Astrocyte of the hippocampus (primary cell): ENCODE results near the gene CYP24A1.
A peak's percentile ranks its signal among the peaks of the same experiment; 100 is the strongest.

Experiments used
- DNase-seq: peaks from one replicate; pipeline ENCODE4 v3.0.0; 2011; ENCODE audit warnings: low read depth, low spot score

CYP24A1 gene

DNA sequence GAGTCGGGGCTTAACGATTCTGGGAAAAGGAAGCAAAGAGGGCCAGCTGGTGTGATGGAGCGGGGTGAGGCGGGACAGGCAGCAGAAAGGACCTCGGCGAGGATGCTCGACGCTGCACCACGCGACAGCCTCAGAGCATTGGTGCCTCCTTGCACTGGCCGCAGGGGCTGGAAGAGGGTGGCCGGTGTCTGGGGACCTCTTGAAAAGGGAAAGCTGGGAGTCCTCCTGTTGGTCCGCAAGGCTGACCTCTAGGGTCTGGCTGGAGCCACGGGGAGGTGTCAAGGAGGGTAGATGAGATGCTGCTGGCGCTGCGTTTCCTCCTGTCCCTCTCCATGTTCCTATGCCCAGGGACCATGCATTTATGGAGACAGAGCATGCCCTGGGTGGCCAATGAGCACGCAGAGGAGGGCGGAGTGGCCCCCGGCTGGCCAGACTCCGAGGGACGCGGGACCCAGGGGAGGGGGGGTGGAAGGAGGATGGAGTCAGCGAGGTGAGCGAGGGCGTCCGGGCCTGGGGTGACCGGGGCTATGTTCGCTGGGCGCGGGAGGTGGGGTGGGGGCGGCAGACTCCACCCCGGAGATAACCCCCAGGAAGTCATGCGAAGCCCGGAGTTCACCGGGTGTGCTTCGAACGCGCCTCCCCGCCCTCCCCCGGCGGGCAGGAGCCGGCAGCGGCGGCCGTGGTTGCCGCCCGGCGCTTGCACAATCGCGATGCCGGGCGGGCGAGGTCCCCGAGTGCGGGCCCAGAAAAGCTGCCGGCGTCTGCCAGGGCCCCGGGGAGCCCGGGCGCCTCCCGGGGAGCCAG lies at the start of gene CYP24A1:
Gene CYP24A1 (minus strand): TSS at position 334 of the 804 bp plus-strand sequence. CDS start 407 bp downstream, outside the sequence.
- DNase-seq: peak; percentile 41

DNA sequence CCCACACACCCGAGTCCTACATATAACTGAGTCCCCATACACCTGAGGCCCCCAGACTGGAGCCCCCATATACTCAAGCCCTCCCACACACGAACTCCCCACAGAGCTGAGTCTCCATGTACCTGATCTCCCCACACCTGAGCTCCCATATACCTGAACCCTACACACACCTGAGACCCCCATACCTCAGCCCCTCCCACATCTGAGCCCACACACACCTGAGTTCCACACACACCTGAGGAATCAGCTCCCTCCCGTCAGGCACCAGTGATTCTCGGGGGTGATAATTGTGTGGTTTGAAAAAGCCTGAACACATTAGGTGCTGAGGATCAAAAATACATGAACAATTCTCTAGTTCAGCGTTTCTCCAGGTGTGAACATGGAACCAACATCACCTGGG lies 49.5 kb upstream of the CYP24A1 start:
- DNase-seq: no peak

DNA sequence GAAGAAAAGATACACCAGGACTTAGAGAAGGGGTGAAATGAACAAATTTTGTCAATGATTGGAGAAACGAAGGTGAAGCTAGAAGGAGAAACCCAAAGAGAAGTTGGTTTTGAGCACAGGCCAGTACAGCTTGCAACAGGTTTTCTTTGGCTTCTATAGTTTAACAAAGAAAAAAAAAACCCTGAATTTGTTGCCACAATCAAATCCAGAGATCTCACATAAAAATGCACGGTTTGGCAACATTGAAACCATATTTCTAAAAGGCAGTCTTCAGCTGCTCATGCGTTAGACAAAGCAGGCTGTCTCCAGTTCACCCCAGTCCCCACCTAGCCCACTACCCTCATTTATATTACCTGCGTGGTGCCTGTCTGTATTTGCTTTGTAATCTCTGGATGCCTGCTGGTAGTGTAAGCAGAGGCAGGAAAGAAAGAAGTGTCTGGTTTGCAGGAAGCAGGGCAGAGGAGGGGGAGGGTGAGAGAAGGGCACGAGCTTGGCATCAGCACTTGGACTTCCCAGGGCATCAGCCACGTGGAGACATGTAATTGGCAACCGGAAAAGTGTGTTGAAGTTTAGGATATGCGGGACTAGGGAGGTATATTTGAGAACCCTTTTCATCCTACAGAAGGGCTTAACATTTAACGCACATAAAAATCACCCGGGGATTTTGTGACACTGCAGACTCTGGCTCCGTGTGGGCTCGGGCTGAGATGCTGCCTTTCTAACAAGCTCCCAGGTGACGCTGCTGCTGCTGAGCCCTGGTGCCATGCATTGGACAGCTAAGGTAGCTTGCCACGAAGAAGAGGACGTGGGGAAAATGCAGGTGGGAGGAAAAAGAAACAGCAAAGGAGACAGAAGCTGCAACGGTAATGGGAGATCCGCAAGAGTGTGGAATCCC lies 48.5 kb upstream of the CYP24A1 start:
- peak; percentile 18 for DNase-seq

DNA sequence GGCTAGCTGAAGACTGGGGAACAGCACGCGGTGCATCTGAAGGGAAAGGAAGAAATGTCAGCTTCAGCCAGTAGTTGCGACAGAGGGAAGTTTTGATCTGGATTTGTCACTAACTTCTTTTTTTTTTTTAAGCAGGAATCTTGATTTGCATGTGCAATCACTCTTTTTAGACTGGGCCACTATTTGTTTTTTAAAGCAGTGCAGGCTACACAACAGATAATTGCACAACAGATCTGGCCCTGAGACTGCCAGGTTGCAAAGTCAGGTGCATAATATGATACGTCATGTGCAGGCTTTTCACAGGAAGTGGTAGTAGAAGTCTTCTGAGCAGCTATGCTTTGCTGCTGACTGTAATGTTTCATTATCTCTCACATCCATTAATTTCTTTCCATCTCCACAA lies 47.6 kb upstream of the CYP24A1 start:
- DNase-seq: no peak

DNA sequence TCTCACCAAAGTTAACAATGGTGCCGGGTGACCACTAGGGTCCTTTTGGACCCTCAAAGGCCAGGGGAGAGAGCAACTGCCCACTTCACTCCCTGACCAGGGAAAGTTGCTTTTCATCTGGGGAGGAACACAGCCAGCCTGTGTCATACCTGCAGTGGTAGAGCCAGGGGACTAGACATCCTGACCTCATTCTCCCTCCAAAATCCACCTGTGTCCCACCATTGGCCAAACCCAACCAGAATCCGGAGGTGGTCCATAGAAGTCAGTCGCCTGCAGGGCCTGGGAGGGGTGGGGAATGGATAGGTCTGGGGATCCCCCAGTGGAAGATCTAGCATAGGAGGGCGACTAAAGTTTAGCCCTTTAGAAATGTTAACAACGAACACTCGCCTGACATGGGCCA lies 46.9 kb upstream of the CYP24A1 start:
- DNase-seq: no peak

DNA sequence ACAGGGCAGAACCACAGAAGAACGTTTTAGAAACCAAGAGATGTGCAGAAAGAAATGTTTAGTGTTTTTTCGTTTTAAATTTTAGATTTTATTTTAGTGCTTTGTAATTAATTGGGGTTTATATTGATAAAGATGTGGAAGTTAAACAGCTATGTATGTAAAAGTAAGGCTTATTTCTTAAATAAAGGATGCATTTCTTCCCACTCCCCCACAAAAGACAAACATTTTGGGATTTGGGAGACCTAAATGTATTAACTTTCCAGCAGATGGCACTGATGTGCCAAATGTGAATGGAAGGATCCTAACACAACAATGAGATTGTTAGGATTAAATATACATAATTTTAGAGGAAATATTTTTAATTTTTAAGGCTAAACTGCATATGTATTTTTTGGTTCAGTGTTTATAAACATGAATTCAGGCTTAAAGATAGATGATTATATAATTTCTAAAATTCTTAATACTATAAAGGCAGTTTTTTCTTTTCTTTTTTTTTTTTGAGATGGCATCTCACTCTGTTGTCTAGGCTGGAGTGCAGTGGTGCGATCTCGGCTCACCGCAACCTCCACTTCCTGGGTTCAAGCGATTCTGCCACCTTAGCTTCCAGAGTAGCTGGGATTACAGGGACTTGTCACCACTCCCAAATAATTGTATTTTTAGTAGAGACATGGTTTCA lies 46.1 kb upstream of the CYP24A1 start:
- peak; percentile 65 for DNase-seq

DNA sequence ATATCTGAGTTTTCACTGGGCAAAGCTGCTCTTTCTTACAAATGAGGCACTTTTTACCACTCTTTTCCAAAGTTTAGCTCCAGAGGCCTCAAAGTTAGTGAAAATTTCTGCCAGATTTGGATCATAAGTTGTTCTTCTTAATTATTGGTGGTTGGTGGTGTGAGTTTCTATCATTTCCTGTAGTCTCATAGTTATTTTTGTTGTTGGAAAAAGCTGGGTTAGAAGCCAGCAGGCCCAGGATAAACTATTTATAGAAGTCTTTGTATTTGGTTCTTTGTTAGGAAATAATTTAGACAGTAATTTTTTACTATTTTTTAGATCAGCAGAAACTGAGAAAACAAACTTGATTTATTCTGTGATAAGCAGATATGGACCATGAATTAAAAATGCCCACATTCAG lies 44.7 kb upstream of the CYP24A1 start:
- DNase-seq: no peak

DNA sequence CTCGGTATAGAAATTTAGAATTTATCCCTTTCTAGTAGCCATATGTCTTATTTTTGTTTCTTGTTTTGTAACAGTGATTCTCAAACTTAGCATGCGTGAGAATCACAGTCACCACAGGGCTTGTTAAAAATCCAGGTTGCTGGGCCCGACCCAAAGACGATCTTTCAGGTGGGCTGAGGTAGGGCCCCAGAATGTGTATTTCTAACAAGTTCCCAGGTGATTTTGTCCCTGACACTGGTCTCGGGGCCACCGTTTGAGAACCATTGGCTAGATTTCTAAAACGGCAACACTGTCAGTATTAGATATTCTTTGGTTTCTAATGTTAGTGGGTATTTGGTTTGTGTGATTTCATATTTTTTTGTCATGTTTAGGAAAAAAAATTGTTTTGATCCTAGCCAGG lies 44.0 kb upstream of the CYP24A1 start:
- no peak for DNase-seq

DNA sequence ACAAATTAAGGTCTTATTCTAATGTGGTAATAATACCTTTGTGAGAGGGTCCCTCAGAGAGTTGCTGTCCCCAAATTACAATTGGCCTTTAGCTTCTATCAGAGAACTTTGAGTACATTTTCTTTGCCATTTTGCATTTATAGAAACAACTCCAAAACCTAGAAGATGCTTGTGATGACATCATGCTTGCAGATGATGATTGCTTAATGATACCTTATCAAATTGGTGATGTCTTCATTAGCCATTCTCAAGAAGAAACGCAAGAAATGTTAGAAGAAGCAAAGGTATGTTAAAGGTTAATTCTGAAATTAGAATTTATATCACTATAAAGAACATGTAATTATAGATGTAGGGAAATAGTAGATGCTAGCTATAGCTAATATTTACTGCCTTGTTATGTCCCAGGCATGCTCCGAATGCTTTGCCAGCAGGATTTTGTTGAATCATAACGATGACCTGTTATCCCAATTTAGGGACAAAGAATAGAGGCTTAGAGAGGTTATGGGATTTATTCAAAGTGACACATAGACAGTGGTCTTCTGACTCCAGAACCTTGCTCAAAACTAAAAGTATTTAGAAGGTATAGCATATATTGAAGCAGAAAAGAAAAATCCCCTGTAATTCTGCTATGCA lies 41.5 kb upstream of the CYP24A1 start:
- DNase-seq: no peak

DNA sequence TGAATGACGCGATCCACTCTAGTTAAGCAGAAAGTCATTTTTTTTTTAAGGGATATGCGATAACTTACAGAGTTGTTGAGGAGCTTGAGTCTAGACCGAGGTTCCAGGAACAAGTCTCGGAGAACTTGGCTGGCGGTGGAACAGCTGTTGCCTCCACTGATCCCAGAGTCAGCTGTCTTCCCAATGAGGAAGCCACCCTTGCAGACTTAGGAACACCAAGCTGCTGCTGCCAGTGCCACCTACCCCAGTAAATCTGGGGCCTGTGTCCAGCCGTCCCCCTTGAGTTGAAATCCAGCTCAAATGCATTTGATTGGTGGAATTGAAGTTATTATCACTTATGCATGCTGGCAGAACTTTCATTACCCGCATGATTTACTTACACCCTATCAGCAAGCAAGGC lies 40.8 kb upstream of the CYP24A1 start:
- DNase-seq: no peak

DNA sequence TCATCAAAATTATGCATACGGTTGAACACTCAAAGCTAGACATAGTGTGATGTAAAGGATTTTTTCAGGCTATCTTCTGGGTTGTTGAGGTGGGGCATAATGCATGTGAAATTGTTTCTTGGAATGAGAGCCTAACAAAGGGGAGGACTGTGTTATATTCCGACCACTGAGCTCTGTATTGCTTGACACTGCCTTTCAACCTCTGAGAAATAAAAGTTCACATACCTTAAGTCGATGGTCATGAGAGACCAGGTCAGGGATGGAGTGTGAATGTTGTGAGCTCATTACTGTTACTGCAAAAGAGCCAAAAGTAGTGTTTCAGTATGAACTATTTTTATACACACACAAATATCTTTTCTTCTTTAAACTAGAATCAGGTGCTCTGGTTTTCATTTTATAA lies 39.1 kb upstream of the CYP24A1 start:
- no peak for DNase-seq

DNA sequence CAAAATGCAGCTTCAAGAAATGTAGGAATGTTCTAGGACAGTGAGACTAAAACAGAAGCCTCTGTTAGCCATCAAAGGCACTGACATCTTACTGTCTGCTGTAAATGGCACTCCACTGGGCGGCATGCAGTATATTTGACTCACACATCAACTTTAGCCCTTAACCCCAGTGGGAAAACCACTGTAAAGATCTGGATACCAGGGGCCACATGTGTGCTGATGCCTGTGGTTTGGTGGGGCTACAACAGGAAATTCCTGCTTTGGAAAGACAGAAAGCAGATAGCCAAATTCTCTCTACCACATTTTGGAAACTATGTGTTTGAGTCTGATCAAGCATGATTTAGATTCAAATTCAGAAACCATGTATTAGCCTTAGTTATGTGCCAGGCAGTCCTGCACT lies 38.4 kb upstream of the CYP24A1 start:
- DNase-seq: peak; percentile 62

DNA sequence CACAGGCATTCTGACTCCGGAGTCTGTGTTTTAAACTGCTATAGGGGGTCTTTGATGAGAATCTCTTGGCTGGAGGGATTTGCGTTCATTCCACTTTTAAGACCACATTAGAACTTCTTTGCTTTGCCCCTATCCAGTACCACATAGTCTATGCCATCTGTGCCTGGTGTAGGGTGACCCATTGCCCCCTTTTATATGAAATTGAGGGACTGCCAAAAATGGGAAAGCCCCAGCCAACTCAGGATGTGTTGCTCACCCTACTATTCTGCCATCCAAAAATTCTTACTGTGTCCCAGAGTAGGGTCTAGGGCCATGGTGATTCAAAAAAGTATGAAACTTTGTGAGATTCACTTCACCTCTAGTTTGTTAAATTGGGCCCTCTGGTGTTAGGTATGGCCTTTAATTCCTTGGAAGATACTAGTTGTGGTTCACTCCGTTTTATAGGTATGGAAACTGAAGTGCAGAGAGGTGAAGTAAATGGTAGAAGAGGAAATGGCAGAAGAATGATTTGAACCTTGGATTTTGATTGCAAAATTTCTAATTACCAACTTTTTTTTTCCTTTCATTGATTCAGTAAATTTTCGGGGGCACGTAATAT lies 35.5 kb upstream of the CYP24A1 start:
- DNase-seq: no peak

DNA sequence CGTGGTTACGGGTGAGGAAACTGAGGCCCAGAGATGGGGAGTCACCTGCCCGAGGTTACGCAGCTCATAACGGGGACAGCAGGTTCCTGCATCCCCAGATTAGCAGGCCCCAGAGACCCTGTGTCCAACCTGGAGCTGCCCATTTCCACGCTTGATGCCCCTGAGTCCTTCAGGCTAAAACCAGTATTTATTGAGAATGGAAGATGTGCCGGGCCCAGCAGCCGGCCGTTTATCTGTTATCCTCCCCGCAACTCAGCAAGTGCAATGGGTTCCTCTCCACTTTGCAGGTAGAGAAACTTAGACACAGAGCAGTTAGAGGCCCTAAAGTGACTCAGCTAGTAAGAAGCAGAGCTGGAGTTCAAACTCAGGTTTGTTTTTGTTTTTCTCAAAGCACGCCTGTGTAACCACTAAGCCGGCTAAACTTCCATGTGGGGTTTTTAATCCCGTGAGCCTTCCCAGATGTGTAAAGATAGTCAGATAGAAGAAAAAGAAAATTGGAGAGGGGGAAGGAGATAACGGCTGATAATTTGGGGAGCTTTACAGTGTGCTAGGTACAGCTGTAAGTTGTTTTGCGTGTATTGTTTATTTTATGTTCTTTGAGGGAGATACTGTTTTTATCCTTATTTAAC lies 34.9 kb upstream of the CYP24A1 start:
- DNase-seq: peak; percentile 72

DNA sequence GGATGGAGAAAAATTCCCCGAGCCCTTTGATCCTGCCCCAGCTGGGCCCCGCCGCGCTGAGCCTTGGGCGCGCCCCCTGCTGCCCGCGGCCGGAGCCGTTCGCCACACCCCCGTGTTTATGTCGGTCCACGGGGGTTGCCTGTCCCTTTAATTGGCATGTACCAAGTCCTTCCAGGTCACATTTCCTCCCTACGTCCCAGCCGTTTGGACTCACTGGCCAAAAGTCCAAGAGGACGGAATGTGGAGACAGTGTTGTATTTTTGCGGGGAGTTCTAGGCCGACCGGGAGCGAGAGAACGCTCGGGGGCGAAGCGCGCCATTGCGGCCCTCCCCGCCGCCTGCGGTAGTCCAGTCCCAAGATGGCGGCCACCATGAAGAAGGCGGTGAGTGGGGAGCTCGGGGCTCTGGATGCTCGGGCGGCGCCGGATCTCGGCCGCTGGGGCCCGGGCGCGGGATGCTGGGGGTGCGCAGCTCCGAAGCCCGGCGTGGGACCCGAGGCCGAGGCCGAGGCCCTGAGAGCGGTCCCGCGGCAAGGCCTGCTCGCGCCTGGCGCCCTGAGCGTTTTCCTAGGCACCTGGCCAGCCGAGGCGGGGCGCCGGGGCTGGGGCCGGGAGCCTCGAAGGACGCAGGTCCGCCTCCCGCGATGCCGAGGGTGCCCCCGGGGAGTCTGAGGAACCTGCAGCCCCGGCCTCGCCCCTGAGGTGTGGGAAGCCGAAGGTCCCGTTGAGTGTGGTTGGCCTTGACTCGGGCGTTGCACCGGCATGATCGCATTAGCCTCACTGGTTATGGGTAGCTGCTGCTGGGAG lies 34.2 kb upstream of the CYP24A1 start, which contains the start of gene PFDN4:
Gene PFDN4 (plus strand): TSS at position 345 of the 805 bp plus-strand sequence. CDS start 14 bp downstream, at position 359.
- peak; percentile 94 for DNase-seq

DNA sequence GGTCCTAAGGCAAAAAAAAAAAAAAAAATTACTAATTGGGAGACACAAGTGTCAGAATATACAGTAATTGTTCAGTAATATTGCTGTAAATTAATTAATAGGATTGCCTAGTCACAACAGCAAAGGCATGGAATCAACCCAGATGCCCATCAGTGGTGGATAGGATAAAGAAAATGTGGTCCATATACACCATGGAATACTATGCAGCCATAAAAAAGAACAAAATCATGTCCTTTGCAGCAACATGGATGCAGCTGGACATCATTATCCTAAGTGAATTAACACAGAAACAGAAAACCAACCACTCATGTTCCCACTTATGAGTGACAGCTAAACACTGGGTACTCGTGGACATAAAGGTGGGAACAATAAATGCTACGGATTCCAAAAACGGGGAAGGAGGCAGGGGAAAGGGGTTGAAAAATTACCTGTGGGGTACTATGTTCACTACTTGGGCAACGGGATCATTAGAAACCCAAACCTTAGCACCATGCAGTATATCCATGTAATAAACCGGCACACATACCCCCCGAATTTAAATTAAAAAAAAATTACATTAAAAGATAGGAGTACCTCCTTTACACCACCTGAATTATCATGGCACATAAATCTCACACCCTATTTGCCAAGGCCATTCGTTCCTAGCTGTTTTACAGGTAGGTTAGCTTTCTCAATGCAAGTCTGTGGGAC lies 33.4 kb upstream of the CYP24A1 start:
- DNase-seq: no peak

DNA sequence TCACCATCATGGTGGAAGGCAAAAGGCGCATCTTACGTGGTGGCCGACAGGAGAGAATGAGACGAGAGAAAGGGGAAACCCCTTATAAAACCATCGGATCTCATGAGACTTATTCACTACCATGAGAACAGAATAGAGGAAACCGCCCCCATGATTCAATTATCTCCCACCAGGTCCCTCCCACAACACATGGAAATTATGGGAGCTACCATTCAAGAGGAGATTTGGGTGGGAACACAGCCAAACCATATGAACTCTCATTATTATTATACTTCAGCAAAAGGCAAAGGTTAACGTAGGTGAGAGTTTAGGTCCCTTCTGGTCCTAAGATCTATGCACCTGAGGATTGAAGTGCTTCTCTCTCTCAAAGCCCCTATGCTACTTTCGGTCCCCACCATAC lies 31.7 kb upstream of the CYP24A1 start:
- DNase-seq: no peak

DNA sequence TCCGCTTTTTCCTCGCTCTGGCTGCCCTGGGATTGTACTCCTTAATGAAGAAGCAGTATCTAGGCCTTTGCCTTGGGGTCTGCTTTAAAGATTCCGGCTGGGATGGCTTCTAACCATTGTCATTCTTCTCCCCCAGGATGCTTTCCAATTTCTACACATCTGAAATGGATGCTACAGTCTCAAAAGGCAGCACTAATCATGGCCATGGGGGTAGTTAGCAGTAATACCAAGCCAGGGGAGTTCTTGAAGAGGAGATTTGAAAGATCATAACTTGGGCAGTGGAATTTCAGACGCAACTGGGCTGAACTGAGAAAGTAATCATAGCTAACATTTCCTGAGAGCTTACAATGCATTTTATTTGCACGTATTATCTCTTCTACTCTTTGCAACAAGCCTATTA lies 30.7 kb upstream of the CYP24A1 start:
- no peak for DNase-seq

DNA sequence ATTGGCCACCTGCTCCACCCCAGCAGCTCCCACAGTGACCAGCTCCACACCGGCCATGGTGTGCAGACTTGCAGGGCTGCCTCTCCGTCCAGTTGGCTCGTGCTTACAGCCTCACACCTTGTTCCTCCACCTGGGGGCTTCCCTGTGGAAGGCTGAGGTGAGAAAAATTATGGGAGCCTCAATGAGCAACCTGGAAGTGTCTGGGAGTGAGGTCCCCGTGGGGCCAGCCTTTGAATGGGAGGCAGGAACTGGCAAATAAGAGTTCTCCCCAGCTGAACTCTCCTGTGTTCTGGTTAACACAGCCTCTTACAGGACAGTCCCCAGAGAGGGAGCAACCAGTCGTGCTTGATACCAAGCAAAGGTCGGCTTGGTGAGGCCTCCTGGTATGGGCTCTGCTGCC lies 30.3 kb upstream of the CYP24A1 start:
- DNase-seq: no peak
